GM23338 (cell line): Measurements from ENCODE around the gene PRKAA2. TPM values are rescaled to one million over a fixed set of nuclear protein-coding genes. Genes with fewer than 3 reads are reported as not detected.

Source experiments
- ATAC-seq: fragments of 200-7000 bp; cut with Tn5 transposase; 3 replicates; pipeline ENCODE4 v1.9.1; 2020
- DNase-seq: peaks from one replicate; pipeline ENCODE4 v3.0.0-alpha.2; 2015; ENCODE audit warnings: low spot score
- H2AFZ ChIP-seq: fragments of 200-600 bp; sonication (generic); 2 replicates; pipeline ENCODE4 v1.8.0; 2016; ENCODE audit warnings: antibody characterized with exemption, mild to moderate bottlenecking, moderate library complexity
- H3F3A ChIP-seq: fragments of 200-600 bp; sonication (generic); replicated peaks from 2 replicates; pipeline ENCODE4 v1.8.0; 2017; ENCODE audit warnings: antibody characterized with exemption, mixed run types, low read depth
- H3K27ac ChIP-seq: fragments of 200-600 bp; sonication (generic); 2 replicates; pipeline ENCODE4 v1.6.1; 2016; ENCODE audit warnings: low read depth
- H3K27me3 ChIP-seq: fragments of 200-600 bp; sonication (generic); 2 replicates; pipeline ENCODE4 v1.8.0; 2016; ENCODE audit warnings: mild to moderate bottlenecking, mixed run types, moderate library complexity; ENCODE audit not compliant: insufficient read depth
- H3K36me3 ChIP-seq: fragments of 200-600 bp; sonication (generic); 2 replicates; pipeline ENCODE4 v1.8.0; 2016; ENCODE audit warnings: mild to moderate bottlenecking; ENCODE audit not compliant: insufficient read depth
- H3K4me1 ChIP-seq: fragments of 200-600 bp; sonication (generic); 2 replicates; pipeline ENCODE4 v1.8.0; 2016; ENCODE audit warnings: mild to moderate bottlenecking, moderate library complexity; ENCODE audit not compliant: insufficient read depth
- H3K4me2 ChIP-seq: fragments of 200-600 bp; sonication (generic); 2 replicates; pipeline ENCODE4 v1.7.1; 2017; ENCODE audit warnings: mixed run types
- H3K4me3 ChIP-seq: fragments of 200-600 bp; sonication (generic); 2 replicates; pipeline ENCODE4 v1.6.1; 2016; ENCODE audit warnings: mixed run types
- H3K79me2 ChIP-seq: fragments of 200-600 bp; sonication (generic); replicated peaks from 2 replicates; pipeline ENCODE4 v1.8.0; 2017; ENCODE audit warnings: mild to moderate bottlenecking; ENCODE audit not compliant: insufficient read depth
- H3K9me2 ChIP-seq: fragments of 200-600 bp; sonication (generic); 2 replicates; pipeline ENCODE4 v1.8.0; 2017; ENCODE audit not compliant: insufficient read depth
- H4K20me1 ChIP-seq: fragments of 200-600 bp; sonication (generic); replicated peaks from 2 replicates; pipeline ENCODE4 v1.8.0; 2017; ENCODE audit warnings: mild to moderate bottlenecking; ENCODE audit not compliant: insufficient read depth
- H3K27ac Mint-ChIP-seq: 2 replicates; pipeline ENCODE4 v1.8.0; 2020; ENCODE audit warnings: inconsistent platforms, mild to moderate bottlenecking, moderate library complexity, mixed read lengths
- H3K27me3 Mint-ChIP-seq: 3 replicates; pipeline ENCODE4 v1.8.0; 2022; ENCODE audit warnings: low read depth, mild to moderate bottlenecking, moderate library complexity, mixed read lengths, inconsistent platforms; ENCODE audit not compliant: insufficient read depth, poor library complexity
- H3K36me3 Mint-ChIP-seq: 3 replicates; pipeline ENCODE4 v1.8.0; 2021; ENCODE audit warnings: low read depth, mild to moderate bottlenecking, inconsistent platforms, moderate library complexity, mixed read lengths
- H3K4me1 Mint-ChIP-seq: 3 replicates; pipeline ENCODE4 v1.8.0; 2020; ENCODE audit warnings: mild to moderate bottlenecking, inconsistent platforms, mixed read lengths
- H3K4me3 Mint-ChIP-seq: 3 replicates; pipeline ENCODE4 v1.8.0; 2021; ENCODE audit warnings: moderate library complexity, mild to moderate bottlenecking, inconsistent platforms, mixed read lengths
- H3K9me3 Mint-ChIP-seq: 3 replicates; pipeline ENCODE4 v1.8.0; 2020; ENCODE audit warnings: moderate library complexity, mild to moderate bottlenecking, inconsistent platforms, mixed read lengths
- CREB1 ChIP-seq: fragments of 250-450 bp; sonication (Bioruptor Pico); IDR thresholded peaks from 2 replicates; pipeline ENCODE4 v1.5.0; 2020; ENCODE audit warnings: low read depth, mild to moderate bottlenecking, moderate library complexity
- EZH2 ChIP-seq: fragments of 200-600 bp; sonication (generic); IDR thresholded peaks from one replicate; pipeline ENCODE4 v1.8.0; 2017; ENCODE audit warnings: antibody characterized with exemption, mild to moderate bottlenecking, low read depth; ENCODE audit not compliant: unreplicated experiment
- EZH2phosphoT487 ChIP-seq: fragments of 200-600 bp; sonication (generic); IDR thresholded peaks from one replicate; pipeline ENCODE4 v1.8.1; 2018; ENCODE audit warnings: antibody characterized with exemption; ENCODE audit not compliant: unreplicated experiment
- JUNB ChIP-seq: IDR thresholded peaks from one replicate; pipeline ENCODE4 v1.6.1; 2016; ENCODE audit warnings: antibody characterized with exemption; ENCODE audit not compliant: unreplicated experiment
- NANOG ChIP-seq: IDR thresholded peaks from 2 replicates; pipeline ENCODE4 v1.6.1; 2016; ENCODE audit warnings: antibody characterized with exemption, borderline replicate concordance
- POLR2AphosphoS5 ChIP-seq: IDR thresholded peaks from 2 replicates; pipeline ENCODE4 v1.6.1; 2016; ENCODE audit warnings: antibody characterized with exemption, low read depth
- STAT1 ChIP-seq: IDR thresholded peaks from one replicate; pipeline ENCODE4 v1.6.1; 2016; ENCODE audit warnings: antibody characterized with exemption; ENCODE audit not compliant: unreplicated experiment
- ZNF114 ChIP-seq: fragments of 250-450 bp; sonication (Bioruptor Pico); IDR thresholded peaks from 2 replicates; pipeline ENCODE4 v1.5.0; 2020; ENCODE audit warnings: mild to moderate bottlenecking, moderate library complexity
- ZNF331 ChIP-seq: fragments of 250-450 bp; sonication (Bioruptor Pico); IDR thresholded peaks from 2 replicates; pipeline ENCODE4 v1.5.0; 2020; ENCODE audit warnings: low read depth, mild to moderate bottlenecking, moderate library complexity
- polyA plus RNA-seq: library from polyadenylated mRNA; unstranded; fragments of >200 nt; fragmentation: Nextera tagmentation; extraction: Ambion mirVana; gene quantifications from 2 replicates; pipeline ENCODE4 v1.2.1, GENCODE V29; 2016
- total RNA-seq: library from RNA; depleted of rRNA; stranded (reverse); fragments of >200 nt; shearing (Covaris generic); gene quantifications from 2 replicates; pipeline ENCODE4 v1.2.3, GENCODE V29; 2014
- TF ChIP-seq, protein P1 (sequence below): IDR thresholded peaks from one replicate; pipeline ENCODE4 v1.6.1; 2018; ENCODE audit warnings: antibody characterized with exemption; ENCODE audit not compliant: unreplicated experiment
- TF ChIP-seq, protein P2 (sequence below): fragments of 250-450 bp; sonication (Bioruptor Pico); IDR thresholded peaks from 2 replicates; pipeline ENCODE4 v1.5.0; 2020; ENCODE audit warnings: mild to moderate bottlenecking, moderate library complexity
- TF ChIP-seq, protein P3 (sequence below), 2 experiments: fragments of 200-600 bp in 1 of 2; sonication (generic) in 1 of 2; conservative IDR thresholded peaks; 2 replicates each; pipeline versions ENCODE4 v1.5.1 to v1.6.1; 2016 to 2017; ENCODE audit warnings: antibody characterized with exemption in 2 of 2, low read depth in 2 of 2, mild to moderate bottlenecking in 2 of 2, moderate library complexity in 1 of 2
- TF ChIP-seq, protein P4 (sequence below): IDR thresholded peaks from 2 replicates; pipeline ENCODE4 v1.6.1; 2016; ENCODE audit warnings: antibody characterized with exemption

PRKAA2 gene
- total and polyA plus RNA-seq, 2 experiments from 2014 or later, result 3.0 to 8.7 TPM

DNA sequence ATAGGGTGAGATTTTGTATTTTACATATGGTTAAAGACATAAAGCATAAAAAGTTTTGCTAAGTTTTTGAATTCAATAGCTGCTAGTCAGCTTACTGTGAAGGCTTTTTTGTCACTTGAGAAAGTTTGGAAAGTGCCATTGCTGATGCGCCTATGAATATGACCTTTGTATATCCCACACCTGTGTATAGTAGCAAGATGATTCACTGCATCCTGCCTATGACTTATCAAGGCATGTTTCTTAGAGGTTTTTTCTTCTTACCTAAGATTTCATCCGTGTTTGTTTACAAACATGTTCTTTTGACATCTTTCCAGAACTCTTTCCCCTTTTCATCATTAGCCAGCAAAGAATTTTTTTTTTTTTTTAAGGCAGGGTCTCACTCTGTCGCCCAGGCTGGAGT lies 51.5 kb downstream of the PRKAA2 start:
- DNase-seq (no peak), ATAC-seq (no peak)
- H3K27ac Mint-ChIP-seq, result no peak overlapping the region
- H3K4me1 Mint-ChIP-seq, result no peaks in the 10 kb centered on the region
- H3K4me3 ChIP-seq, result no peak overlapping the region
- H3K9me3 Mint-ChIP-seq, result peaks cover 8% of the 10 kb centered on the region; the same call in 2 of the 3 replicates
- no peaks in the 10 kb centered on the region for H3F3A ChIP-seq
- no peak for TF ChIP-seq ZNF114 (CRISPR knock-in tag)
- TF ChIP-seq, protein P1, sequence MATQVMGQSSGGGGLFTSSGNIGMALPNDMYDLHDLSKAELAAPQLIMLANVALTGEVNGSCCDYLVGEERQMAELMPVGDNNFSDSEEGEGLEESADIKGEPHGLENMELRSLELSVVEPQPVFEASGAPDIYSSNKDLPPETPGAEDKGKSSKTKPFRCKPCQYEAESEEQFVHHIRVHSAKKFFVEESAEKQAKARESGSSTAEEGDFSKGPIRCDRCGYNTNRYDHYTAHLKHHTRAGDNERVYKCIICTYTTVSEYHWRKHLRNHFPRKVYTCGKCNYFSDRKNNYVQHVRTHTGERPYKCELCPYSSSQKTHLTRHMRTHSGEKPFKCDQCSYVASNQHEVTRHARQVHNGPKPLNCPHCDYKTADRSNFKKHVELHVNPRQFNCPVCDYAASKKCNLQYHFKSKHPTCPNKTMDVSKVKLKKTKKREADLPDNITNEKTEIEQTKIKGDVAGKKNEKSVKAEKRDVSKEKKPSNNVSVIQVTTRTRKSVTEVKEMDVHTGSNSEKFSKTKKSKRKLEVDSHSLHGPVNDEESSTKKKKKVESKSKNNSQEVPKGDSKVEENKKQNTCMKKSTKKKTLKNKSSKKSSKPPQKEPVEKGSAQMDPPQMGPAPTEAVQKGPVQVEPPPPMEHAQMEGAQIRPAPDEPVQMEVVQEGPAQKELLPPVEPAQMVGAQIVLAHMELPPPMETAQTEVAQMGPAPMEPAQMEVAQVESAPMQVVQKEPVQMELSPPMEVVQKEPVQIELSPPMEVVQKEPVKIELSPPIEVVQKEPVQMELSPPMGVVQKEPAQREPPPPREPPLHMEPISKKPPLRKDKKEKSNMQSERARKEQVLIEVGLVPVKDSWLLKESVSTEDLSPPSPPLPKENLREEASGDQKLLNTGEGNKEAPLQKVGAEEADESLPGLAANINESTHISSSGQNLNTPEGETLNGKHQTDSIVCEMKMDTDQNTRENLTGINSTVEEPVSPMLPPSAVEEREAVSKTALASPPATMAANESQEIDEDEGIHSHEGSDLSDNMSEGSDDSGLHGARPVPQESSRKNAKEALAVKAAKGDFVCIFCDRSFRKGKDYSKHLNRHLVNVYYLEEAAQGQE, result no peak
- no peak for TF ChIP-seq CREB1
- no peak for TF ChIP-seq POLR2AphosphoS5
- no peak for TF ChIP-seq JUNB
- no peak for TF ChIP-seq EZH2
- TF ChIP-seq, protein P2, sequence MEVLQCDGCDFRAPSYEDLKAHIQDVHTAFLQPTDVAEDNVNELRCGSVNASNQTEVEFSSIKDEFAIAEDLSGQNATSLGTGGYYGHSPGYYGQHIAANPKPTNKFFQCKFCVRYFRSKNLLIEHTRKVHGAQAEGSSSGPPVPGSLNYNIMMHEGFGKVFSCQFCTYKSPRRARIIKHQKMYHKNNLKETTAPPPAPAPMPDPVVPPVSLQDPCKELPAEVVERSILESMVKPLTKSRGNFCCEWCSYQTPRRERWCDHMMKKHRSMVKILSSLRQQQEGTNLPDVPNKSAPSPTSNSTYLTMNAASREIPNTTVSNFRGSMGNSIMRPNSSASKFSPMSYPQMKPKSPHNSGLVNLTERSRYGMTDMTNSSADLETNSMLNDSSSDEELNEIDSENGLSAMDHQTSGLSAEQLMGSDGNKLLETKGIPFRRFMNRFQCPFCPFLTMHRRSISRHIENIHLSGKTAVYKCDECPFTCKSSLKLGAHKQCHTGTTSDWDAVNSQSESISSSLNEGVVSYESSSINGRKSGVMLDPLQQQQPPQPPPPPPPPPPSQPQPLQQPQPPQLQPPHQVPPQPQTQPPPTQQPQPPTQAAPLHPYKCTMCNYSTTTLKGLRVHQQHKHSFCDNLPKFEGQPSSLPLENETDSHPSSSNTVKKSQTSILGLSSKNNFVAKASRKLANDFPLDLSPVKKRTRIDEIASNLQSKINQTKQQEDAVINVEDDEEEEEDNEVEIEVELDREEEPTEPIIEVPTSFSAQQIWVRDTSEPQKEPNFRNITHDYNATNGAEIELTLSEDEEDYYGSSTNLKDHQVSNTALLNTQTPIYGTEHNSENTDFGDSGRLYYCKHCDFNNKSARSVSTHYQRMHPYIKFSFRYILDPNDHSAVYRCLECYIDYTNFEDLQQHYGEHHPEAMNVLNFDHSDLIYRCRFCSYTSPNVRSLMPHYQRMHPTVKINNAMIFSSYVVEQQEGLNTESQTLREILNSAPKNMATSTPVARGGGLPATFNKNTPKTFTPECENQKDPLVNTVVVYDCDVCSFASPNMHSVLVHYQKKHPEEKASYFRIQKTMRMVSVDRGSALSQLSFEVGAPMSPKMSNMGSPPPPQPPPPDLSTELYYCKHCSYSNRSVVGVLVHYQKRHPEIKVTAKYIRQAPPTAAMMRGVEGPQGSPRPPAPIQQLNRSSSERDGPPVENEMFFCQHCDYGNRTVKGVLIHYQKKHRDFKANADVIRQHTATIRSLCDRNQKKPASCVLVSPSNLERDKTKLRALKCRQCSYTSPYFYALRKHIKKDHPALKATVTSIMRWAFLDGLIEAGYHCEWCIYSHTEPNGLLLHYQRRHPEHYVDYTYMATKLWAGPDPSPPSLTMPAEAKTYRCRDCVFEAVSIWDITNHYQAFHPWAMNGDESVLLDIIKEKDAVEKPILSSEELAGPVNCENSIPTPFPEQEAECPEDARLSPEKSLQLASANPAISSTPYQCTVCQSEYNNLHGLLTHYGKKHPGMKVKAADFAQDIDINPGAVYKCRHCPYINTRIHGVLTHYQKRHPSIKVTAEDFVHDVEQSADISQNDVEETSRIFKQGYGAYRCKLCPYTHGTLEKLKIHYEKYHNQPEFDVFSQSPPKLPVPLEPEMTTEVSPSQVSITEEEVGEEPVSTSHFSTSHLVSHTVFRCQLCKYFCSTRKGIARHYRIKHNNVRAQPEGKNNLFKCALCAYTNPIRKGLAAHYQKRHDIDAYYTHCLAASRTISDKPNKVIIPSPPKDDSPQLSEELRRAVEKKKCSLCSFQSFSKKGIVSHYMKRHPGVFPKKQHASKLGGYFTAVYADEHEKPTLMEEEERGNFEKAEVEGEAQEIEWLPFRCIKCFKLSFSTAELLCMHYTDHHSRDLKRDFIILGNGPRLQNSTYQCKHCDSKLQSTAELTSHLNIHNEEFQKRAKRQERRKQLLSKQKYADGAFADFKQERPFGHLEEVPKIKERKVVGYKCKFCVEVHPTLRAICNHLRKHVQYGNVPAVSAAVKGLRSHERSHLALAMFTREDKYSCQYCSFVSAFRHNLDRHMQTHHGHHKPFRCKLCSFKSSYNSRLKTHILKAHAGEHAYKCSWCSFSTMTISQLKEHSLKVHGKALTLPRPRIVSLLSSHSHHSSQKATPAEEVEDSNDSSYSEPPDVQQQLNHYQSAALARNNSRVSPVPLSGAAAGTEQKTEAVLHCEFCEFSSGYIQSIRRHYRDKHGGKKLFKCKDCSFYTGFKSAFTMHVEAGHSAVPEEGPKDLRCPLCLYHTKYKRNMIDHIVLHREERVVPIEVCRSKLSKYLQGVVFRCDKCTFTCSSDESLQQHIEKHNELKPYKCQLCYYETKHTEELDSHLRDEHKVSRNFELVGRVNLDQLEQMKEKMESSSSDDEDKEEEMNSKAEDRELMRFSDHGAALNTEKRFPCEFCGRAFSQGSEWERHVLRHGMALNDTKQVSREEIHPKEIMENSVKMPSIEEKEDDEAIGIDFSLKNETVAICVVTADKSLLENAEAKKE, result no peak
- no peak for TF ChIP-seq NANOG
- TF ChIP-seq, protein P3, sequence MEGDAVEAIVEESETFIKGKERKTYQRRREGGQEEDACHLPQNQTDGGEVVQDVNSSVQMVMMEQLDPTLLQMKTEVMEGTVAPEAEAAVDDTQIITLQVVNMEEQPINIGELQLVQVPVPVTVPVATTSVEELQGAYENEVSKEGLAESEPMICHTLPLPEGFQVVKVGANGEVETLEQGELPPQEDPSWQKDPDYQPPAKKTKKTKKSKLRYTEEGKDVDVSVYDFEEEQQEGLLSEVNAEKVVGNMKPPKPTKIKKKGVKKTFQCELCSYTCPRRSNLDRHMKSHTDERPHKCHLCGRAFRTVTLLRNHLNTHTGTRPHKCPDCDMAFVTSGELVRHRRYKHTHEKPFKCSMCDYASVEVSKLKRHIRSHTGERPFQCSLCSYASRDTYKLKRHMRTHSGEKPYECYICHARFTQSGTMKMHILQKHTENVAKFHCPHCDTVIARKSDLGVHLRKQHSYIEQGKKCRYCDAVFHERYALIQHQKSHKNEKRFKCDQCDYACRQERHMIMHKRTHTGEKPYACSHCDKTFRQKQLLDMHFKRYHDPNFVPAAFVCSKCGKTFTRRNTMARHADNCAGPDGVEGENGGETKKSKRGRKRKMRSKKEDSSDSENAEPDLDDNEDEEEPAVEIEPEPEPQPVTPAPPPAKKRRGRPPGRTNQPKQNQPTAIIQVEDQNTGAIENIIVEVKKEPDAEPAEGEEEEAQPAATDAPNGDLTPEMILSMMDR (conservative IDR thresholded peaks at IDR 0.05; ENCODE audit: low read depth in 2 of 2), result no peak
- TF ChIP-seq STAT1, result no peak
- TF ChIP-seq, protein P4, sequence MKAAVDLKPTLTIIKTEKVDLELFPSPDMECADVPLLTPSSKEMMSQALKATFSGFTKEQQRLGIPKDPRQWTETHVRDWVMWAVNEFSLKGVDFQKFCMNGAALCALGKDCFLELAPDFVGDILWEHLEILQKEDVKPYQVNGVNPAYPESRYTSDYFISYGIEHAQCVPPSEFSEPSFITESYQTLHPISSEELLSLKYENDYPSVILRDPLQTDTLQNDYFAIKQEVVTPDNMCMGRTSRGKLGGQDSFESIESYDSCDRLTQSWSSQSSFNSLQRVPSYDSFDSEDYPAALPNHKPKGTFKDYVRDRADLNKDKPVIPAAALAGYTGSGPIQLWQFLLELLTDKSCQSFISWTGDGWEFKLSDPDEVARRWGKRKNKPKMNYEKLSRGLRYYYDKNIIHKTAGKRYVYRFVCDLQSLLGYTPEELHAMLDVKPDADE, result no peak
- no peak for TF ChIP-seq ZNF331 (CRISPR knock-in tag)
- no peak for TF ChIP-seq EZH2phosphoT487
- H3K79me2 ChIP-seq, result no peaks in the 10 kb centered on the region
- H2AFZ ChIP-seq, result no peak overlapping the region
- H3K27me3 ChIP-seq, result no peaks in the 10 kb centered on the region
- no peak overlapping the region for H3K4me3 Mint-ChIP-seq
- no peak overlapping the region for H3K27ac ChIP-seq
- no peaks in the 10 kb centered on the region for H3K27me3 Mint-ChIP-seq
- no peaks in the 10 kb centered on the region; the same call in 1 of the 2 replicates for H3K36me3 ChIP-seq
- H3K9me2 ChIP-seq, result no peaks in the 10 kb centered on the region
- H4K20me1 ChIP-seq, result no peaks in the 10 kb centered on the region
- no peak overlapping the region for H3K4me2 ChIP-seq
- no peaks in the 10 kb centered on the region for H3K4me1 ChIP-seq
- H3K36me3 Mint-ChIP-seq, result peaks cover 25% of the 10 kb centered on the region
